Liver (tissue), 9 donors: ENCODE measurements around the gene PRG3. TPM values are rescaled to one million over a fixed set of nuclear protein-coding genes. Genes with fewer than 3 reads are reported as not detected.
"Not testable (repeated sequence)": the region's sequence is repeated elsewhere in the genome, so short reads cannot be mapped to it uniquely, and the experiment has no call there.

Experiments
- DNase-seq: peaks from one replicate; pipeline ENCODE4 v3.0.0-alpha.2; 2017; ENCODE audit warnings: low spot score
- H3K27ac ChIP-seq, 2 donors: one replicate each; pipeline ENCODE4 v1.7.0; 2013; ENCODE audit warnings: inconsistent platforms in 2 of 2, low read length in 2 of 2, control low read depth in 1 of 2, low read depth in 1 of 2, mild to moderate bottlenecking in 1 of 2
- H3K27me3 ChIP-seq, 4 donors: one replicate each; pipeline versions ENCODE4 v1.6.1 to v1.7.0; 2013; ENCODE audit warnings: low read length in 3 of 4, inconsistent platforms in 1 of 4, mild to moderate bottlenecking in 1 of 4, moderate library complexity in 1 of 4; ENCODE audit not compliant: control insufficient read depth in 4 of 4, insufficient read depth in 4 of 4
- H3K36me3 ChIP-seq, 4 donors: one replicate each; pipeline versions ENCODE4 v1.6.1 to v1.7.0; 2013; ENCODE audit warnings: low read length in 3 of 4, mild to moderate bottlenecking in 3 of 4, low read depth in 1 of 4, moderate library complexity in 1 of 4; ENCODE audit not compliant: control insufficient read depth in 4 of 4, insufficient read depth in 3 of 4
- H3K4me1 ChIP-seq, 4 donors: one replicate each; pipeline versions ENCODE4 v1.6.1 to v1.7.0; 2013; ENCODE audit warnings: low read length in 3 of 4, mild to moderate bottlenecking in 3 of 4, moderate library complexity in 1 of 4; ENCODE audit not compliant: control insufficient read depth in 4 of 4, insufficient read depth in 4 of 4
- H3K4me3 ChIP-seq, 3 donors: one replicate each; pipeline versions ENCODE4 v1.6.1 to v1.7.0; 2013; ENCODE audit warnings: low read length in 3 of 3, control low read depth in 1 of 3, low read depth in 1 of 3, mild to moderate bottlenecking in 1 of 3
- H3K9ac ChIP-seq, 2 donors: one replicate each; pipeline ENCODE4 v1.7.0; 2013; ENCODE audit warnings: low read length in 2 of 2, mild to moderate bottlenecking in 2 of 2, moderate library complexity in 2 of 2, control low read depth in 1 of 2, low read depth in 1 of 2
- H3K9me3 ChIP-seq, 4 donors: one replicate each; pipeline versions ENCODE4 v1.6.1 to v1.7.0; 2013; ENCODE audit warnings: low read length in 3 of 4; ENCODE audit not compliant: control insufficient read depth in 4 of 4
- EGR1 ChIP-seq, 2 donors: IDR thresholded peaks; 2 replicates each; pipeline ENCODE4 v1.6.1; 2016 to 2018; ENCODE audit warnings: antibody characterized with exemption in 2 of 2, low read depth in 2 of 2
- FOXA1 ChIP-seq: IDR thresholded peaks from 2 replicates; pipeline ENCODE4 v1.6.1; 2016; ENCODE audit warnings: antibody characterized with exemption
- HNF4A ChIP-seq, 2 donors: conservative IDR thresholded peaks; 2 replicates each; pipeline ENCODE4 v1.6.1; 2016; ENCODE audit warnings: antibody characterized with exemption in 2 of 2, mild to moderate bottlenecking in 2 of 2
- HNF4G ChIP-seq: IDR thresholded peaks from 2 replicates; pipeline ENCODE4 v1.6.1; 2016; ENCODE audit warnings: antibody characterized with exemption
- JUND ChIP-seq, 2 donors: IDR thresholded peaks; 2 replicates each; pipeline ENCODE4 v1.6.1; 2016; ENCODE audit warnings: antibody characterized with exemption in 2 of 2
- NR2F2 ChIP-seq: IDR thresholded peaks from 2 replicates; pipeline ENCODE4 v1.6.1; 2016; ENCODE audit warnings: antibody characterized with exemption
- RXRA ChIP-seq, 2 donors: IDR thresholded peaks; 2 replicates each; pipeline ENCODE4 v1.6.1; 2017 to 2018; ENCODE audit warnings: antibody characterized with exemption in 2 of 2, mild to moderate bottlenecking in 1 of 2
- SP1 ChIP-seq: IDR thresholded peaks from 2 replicates; pipeline ENCODE4 v1.6.1; 2018; ENCODE audit warnings: antibody characterized with exemption, mild to moderate bottlenecking
- TAF1 ChIP-seq: conservative IDR thresholded peaks from 2 replicates; pipeline ENCODE4 v1.6.1; 2016; ENCODE audit warnings: antibody characterized with exemption, mild to moderate bottlenecking
- WGBS: extraction: QIAGEN DNeasy Blood & Tissue Kit; methylation state at CpG from one replicate; pipeline ENCODE4 v1.1.7; 2013; 5-methylcytosine and 5-hydroxymethylcytosine counted together
- polyA plus RNA-seq, 2 donors: library from polyadenylated mRNA; stranded (reverse) in 1 of 2; unstranded in 1 of 2; fragments of 200-250 nt in 1 of 2; fragments of >200 nt in 1 of 2; fragmentation: Nextera tagmentation in 1 of 2; extraction: Ambion mirVana in 1 of 2; gene quantifications; one replicate each; pipeline versions ENCODE4 v1.2.1 to v1.2.3, GENCODE V29; 2013 to 2015
- total RNA-seq, 2 donors: library from RNA; depleted of rRNA; stranded (reverse); fragments of >200 nt; gene quantifications; one replicate each; pipeline ENCODE4 v1.2.3, GENCODE V29; 2014
- TF ChIP-seq, protein P1 (sequence below): IDR thresholded peaks from 2 replicates; pipeline ENCODE4 v1.6.1; 2016; ENCODE audit warnings: antibody characterized with exemption
- TF ChIP-seq, protein P2 (sequence below): IDR thresholded peaks from 2 replicates; pipeline ENCODE4 v1.6.1; 2016; ENCODE audit warnings: antibody characterized with exemption, mild to moderate bottlenecking
- TF ChIP-seq, protein P3 (sequence below): IDR thresholded peaks from 2 replicates; pipeline ENCODE4 v1.6.1; 2016; ENCODE audit warnings: antibody characterized with exemption
- donor health status: healthy.
- donor health status: healthy.
- donor health status: healthy.
- donor health status: healthy.
- donor health status: healthy.

Gene PRG3
- total and polyA plus RNA-seq, 4 donors = 0.22 to 4.9 TPM; not detected in 2

DNA sequence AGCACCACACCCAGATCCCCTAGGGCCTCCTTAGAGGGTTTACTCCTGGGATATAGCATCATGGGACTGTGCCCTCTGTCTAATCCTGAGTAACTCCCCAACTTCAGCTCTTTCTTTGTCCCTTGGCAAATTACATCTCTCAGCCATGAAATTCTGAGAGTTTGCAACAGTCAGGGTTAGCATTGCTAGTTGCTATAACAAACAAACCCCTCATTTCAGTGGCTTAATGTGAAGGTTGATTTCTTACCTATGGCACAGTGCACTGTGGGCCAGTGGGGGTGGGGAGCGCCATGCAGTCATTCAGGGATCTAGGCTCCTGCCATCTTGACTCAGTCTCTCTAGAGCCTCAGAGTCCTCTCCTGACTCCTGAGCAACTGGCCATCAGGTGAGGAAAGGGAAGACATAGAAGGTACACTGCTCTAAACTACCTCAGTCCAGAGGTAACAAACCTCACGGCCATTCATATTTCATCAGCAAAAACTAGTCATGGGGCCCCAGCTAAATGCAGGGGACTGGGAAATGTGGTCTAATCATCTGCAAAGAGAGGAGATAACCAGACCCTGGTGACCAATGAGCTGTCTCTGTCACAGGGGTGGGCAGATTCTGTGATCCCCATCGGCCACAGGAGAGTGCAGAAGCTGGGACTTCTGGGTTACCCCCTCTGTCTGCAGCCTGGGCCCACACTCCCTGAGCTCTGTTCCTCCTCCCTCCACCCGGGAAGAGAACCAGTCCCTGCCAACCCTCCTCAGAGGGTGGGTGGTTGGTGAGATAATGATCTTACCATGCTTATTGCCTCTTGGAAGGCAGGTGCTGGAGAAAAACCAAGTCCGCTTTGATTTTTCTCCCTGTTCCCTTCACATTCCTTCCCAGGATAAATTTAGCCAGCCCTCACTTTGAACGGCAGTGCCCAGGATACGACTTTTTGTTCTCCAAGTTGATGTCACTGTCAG is 17.5 kb downstream of the PRG3 start:
- 82% methylated on average over 7 of the region's 7 CpGs for WGBS
- TF ChIP-seq, protein P1, sequence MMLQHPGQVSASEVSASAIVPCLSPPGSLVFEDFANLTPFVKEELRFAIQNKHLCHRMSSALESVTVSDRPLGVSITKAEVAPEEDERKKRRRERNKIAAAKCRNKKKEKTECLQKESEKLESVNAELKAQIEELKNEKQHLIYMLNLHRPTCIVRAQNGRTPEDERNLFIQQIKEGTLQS = no peak
- TF ChIP-seq SP1 (no peak), FOXA1 (no peak), HNF4A (conservative IDR thresholded peaks at IDR 0.05) (no peak), EGR1 (IDR thresholded peaks at IDR 0.05; ENCODE audit: low read depth in 2 of 2) (no peak), NR2F2 (no peak), TAF1 (no peak), HNF4G (no peak), JUND (IDR thresholded peaks at IDR 0.05) (no peak)
- TF ChIP-seq, protein P2, sequence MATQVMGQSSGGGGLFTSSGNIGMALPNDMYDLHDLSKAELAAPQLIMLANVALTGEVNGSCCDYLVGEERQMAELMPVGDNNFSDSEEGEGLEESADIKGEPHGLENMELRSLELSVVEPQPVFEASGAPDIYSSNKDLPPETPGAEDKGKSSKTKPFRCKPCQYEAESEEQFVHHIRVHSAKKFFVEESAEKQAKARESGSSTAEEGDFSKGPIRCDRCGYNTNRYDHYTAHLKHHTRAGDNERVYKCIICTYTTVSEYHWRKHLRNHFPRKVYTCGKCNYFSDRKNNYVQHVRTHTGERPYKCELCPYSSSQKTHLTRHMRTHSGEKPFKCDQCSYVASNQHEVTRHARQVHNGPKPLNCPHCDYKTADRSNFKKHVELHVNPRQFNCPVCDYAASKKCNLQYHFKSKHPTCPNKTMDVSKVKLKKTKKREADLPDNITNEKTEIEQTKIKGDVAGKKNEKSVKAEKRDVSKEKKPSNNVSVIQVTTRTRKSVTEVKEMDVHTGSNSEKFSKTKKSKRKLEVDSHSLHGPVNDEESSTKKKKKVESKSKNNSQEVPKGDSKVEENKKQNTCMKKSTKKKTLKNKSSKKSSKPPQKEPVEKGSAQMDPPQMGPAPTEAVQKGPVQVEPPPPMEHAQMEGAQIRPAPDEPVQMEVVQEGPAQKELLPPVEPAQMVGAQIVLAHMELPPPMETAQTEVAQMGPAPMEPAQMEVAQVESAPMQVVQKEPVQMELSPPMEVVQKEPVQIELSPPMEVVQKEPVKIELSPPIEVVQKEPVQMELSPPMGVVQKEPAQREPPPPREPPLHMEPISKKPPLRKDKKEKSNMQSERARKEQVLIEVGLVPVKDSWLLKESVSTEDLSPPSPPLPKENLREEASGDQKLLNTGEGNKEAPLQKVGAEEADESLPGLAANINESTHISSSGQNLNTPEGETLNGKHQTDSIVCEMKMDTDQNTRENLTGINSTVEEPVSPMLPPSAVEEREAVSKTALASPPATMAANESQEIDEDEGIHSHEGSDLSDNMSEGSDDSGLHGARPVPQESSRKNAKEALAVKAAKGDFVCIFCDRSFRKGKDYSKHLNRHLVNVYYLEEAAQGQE = no peak
- TF ChIP-seq, protein P3, sequence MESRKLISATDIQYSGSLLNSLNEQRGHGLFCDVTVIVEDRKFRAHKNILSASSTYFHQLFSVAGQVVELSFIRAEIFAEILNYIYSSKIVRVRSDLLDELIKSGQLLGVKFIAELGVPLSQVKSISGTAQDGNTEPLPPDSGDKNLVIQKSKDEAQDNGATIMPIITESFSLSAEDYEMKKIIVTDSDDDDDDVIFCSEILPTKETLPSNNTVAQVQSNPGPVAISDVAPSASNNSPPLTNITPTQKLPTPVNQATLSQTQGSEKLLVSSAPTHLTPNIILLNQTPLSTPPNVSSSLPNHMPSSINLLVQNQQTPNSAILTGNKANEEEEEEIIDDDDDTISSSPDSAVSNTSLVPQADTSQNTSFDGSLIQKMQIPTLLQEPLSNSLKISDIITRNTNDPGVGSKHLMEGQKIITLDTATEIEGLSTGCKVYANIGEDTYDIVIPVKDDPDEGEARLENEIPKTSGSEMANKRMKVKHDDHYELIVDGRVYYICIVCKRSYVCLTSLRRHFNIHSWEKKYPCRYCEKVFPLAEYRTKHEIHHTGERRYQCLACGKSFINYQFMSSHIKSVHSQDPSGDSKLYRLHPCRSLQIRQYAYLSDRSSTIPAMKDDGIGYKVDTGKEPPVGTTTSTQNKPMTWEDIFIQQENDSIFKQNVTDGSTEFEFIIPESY = no peak
- no peak for DNase-seq

DNA sequence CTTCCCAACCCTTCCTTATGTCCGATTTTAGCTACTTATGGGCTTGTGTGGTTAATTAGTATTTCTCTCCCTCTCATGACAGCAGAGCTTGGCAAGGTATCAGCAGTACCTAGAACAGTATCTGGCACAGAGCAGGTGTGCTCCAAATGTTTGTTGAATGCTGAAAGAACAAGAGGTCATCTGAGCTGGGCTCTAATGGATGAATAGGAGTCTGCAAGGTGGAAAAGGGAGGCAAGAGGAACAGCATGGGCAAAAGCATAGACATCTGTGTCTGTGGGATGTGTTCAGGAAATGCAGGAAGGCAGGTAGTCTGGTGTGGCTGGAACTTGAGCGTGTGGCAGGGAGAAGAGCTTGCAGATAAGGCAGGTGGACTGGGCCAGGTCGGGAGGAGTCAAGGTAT is 19.0 kb downstream of the PRG3 start:
- DNase-seq = no peak
- H3K36me3 ChIP-seq = no peaks in the 10 kb centered on the region
- no peaks in the 10 kb centered on the region for H3K9me3 ChIP-seq
- no peaks in the 10 kb centered on the region for H3K27me3 ChIP-seq
- H3K4me1 ChIP-seq = no peaks in the 10 kb centered on the region
- H3K4me3 ChIP-seq = no peak overlapping the region
- no peak overlapping the region for H3K27ac ChIP-seq
- TF ChIP-seq TAF1 = no peak
- TF ChIP-seq, protein P3 = no peak
- TF ChIP-seq, protein P2 = no peak
- no peak for TF ChIP-seq RXRA (IDR thresholded peaks at IDR 0.05)
- WGBS = 88% methylated on average over 3 of the region's 3 CpGs
- H3K9ac ChIP-seq = no peak overlapping the region

More for the DNA sequence above, 17.5 kb downstream of the PRG3 start:
- Histone ChIP-seq H3K4me3 (no peak overlapping the region), H3K27ac (no peak overlapping the region), H3K9ac (no peak overlapping the region), H3K36me3 (no peaks in the 10 kb centered on the region), H3K27me3 (no peaks in the 10 kb centered on the region), H3K4me1 (no peaks in the 10 kb centered on the region), H3K9me3 (no peaks in the 10 kb centered on the region)

DNA sequence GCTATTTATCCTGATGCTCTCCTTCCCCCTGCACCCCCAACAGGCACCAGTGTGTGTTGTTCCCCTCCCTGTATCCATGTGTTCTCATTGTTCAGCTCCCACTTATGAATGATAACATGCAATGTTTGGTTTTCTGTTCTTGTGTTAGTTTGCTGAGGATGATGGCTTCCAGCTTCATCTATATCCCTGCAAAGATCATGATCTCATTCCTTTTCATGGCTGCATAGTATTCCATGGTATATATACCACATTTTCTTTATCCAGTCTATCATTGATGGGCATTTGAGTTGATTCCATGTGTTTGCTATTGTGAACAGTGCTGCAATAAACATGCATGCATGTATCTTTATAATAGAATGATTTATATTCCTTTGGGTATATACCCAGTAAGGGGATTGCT is 19.5 kb downstream of the PRG3 start:
- not testable (repeated sequence) for H3K36me3 ChIP-seq, H3K4me3 ChIP-seq, H3K27ac ChIP-seq, H3K9ac ChIP-seq, DNase-seq, H3K4me1 ChIP-seq, H3K27me3 ChIP-seq, H3K9me3 ChIP-seq
